GM19238 (cell line): ENCODE measurements around the gene ZNF714.
"Not testable (repeated sequence)": the region's sequence is repeated elsewhere in the genome, so short reads cannot be mapped to it uniquely, and the experiment has no call there.

Experiments used
- DNase-seq: peaks from one replicate; pipeline ENCODE4 v3.0.0; 2011; ENCODE audit warnings: low spot score; ENCODE audit not compliant: insufficient read length

Gene ZNF714

DNA sequence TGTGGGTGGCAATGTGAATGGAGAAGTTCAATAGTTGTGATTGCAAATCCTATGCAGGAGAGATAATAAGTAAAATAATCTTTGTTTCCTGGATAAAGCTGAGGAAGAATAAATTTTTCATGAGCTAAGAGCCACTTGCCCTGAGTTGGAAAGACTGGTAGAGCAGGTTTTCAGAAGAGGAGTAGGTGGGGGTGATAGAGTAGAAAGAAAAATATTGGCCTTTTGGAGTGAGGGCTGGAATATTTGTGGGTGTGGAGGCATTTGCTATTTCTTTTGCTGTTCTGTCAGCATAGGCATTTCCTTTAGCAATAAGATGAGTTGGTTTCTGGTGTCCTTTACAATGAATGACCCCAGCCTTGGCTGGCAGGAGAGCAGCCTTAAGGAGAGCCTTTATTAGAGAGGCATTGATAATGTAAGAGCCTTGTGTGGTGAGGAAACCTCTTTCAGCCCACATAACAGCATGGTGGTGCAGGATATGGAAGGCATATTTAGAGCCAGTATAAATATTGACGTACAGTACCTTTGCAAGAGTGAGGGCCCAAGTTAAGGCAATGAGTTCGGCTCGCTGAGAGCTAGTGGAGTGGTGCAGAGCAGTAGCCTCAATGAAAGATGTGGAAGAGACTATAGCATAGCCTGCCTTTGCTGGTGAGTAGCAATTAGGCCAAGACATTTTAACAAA lies 48.2 kb downstream of the ZNF714 start:
- DNase-seq: no peak

DNA sequence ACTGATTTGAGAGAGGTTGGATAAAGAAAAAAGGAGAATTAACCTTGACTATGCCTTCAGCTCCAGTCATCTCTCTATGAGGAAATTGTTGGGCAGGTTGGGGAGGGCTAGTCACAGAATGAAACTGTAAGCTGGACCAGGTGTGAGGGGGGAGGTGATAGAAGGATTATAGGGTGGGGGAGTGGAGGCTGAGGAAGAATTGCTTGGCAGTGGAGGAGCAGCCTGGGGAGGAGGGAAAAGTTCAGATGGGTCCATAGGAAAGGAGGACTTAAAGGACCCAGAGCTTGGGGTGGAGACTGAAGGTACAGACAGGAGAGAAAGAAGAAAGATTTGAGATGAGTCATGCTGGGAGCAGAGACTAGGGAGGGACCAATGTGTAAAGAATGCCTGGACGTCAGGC lies 51.6 kb downstream of the ZNF714 start:
- no peak for DNase-seq

DNA sequence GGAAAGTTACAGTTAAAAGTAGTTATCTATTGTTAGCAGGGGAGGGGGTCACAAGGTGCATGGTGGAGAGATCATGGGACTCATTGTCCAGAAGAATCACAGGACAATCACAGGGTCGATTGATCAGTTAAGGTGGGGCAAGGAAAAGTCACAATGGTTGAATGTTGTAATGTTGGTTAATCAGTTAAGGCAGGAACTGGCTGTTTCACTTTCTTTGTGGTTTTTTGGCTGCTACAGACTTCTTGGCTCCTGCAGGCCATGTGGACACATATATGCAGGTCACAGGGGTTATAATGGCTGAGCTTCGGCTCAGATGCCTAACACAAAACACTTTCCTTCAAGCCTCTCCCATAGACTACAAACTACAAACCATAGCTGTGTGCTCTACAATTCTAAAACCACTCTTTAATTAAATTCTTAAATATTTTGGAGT lies 52.9 kb downstream of the ZNF714 start:
- no peak for DNase-seq

DNA sequence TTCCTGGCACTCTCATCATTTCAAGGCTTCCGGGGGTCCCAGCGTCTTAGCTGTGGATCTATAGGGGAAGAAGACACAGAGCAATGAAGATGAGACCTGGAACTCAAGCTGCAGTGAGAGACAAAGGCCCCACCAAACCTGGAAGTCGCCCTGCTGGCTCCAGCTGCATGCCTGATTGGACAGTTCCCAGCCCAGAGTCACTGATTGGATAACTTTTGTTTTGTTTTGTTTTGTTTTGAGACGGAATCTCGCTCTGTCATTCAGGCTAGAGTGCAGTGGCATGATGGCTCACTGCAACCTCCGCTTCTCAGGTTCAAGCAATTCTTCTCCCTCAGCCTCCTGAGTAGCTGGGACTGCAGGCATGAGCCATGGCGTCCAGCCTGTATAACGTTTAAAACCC lies 53.4 kb downstream of the ZNF714 start:
- no peak for DNase-seq

DNA sequence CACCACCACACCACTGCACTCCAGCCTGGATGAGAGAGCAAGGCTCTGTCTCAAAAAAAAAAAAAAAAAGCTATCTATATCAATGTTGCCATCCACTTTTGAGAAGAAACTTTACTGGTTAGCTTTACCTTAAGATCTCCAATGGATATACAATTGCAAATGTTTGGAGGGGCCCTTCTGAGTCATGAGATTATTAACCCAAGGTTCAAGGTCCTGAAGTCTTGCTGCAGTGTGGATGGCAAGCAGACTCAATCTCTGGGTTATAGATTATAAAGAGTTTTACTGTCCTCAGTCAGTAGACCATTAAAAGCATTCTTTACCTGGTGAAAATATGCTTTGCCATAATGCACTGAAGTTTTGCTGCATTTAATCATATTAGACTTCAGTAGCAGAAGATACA lies 56.1 kb downstream of the ZNF714 start:
- DNase-seq: no peak

DNA sequence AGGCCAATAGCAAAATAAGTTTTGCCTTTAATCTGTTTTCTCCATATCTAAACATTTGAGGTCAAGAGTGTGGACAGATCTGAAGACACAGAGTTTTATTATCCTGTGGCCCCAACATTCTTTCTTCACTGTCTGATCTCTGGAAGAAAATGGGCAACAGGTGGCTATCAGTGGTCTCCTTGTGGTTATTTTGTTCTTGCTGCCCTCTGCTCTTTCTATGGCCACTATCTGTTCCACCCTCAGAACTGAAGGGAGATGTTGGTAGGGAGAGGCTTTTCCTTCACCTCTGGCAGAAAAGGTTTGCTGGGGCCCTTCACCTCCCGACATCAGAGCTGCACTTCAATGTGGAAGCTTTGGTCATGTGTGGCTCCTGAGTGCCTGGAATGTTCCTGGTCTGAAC lies 59.0 kb downstream of the ZNF714 start:
- not testable (repeated sequence) for DNase-seq

DNA sequence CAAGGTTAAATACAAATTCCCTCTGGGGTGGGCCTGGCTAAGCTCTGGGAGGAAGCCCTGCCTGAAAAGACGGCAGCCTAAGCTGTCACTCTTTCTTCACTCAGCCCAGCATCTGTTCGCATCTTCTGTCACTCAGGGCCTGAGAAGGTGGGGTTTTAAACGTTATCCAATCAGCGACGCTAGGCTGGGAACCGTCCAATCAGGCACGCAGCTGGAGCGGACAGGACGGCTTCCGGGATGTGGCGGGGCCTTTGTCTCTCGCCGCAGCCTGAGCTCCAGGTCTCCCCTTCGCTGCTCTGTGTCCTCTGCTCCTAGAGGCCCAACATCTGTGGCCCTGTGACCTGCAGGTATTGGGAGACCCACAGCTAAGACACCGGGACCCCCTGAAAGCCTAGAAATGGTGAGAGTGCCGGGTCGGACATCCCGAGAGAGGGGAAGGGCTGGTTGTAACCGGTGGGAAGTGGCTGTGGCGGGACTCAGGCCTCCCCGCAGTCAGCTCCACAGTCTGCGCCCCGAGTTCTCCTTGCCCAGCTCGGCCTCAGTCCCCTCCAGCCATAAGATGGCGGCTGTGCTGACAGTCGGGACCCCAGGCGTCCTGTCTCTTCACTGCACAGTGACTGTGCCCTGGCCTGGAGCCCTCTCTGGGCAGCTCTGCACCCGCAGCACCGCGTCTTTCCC lies 59.9 kb downstream of the ZNF714 start, which contains the start of gene ZNF431:
ZNF431 (plus strand) TSS at position 254 of the 678 bp plus-strand sequence; CDS start at position 398, 144 bp downstream.
- peak; percentile 58 for DNase-seq

- no peak for DNase-seq
Measured at GRCh38 chr19:21143428-21143827, 61.4 kb downstream of the ZNF714 start.

DNA sequence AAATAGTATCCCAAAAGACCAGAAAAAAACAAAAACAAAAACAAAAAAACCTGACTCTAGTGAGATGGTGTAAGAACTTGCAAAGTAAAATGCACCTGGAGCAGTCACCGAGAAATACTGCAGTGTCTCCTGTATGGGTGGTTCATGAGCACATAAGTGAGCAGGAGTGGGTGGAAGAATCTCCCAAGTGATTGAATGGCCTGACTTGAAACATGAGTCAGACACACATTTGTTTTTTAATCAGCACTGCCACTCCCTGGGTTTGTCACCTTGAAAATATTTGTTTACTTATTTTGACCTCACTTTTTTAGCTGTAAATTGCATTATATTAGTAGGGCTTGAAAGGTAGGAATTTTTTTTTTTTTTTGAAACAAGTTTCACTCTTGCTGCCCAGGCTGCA lies 61.9 kb downstream of the ZNF714 start:
- no peak for DNase-seq

DNA sequence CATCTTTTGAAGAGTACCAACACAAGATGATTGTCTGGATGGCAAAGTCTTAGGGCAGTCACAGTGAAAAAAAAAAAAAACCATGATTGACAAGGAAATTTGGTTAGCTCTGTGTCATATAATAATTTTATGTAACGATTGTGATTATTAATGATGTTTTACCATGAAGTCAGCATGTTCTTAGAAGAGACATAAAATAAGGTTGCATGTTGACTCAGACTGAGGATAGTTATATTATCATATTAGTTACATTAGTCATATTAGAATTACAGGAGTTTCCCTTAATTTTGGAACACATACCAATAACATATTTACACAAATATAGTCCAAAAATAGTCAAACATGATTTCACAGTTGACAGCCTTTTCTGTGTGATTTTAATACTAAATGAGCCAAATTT lies 65.5 kb downstream of the ZNF714 start:
- DNase-seq: no peak

- DNase-seq: no peak
Measured at GRCh38 chr19:21148681-21149080, 66.7 kb downstream of the ZNF714 start.

DNA sequence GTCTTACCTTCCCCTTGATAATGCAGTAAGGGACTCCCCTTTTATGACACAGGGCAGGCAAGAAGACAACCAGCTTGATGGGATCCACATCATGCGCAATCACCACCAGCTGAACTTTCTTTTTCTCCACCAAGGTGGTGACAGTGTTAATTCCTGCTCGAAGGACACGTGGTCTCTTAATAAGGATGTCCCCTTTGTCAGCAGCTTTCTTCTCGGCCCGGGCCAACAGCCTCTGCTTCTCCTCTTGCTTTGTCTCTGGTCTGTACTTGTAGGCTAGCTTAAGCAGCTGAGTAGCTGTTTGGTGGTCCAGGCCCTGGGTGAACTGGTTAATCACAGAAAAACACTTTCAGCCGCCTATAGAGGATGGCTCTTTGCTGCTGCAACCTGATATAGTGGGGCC lies 67.9 kb downstream of the ZNF714 start:
- DNase-seq: no peak

DNA sequence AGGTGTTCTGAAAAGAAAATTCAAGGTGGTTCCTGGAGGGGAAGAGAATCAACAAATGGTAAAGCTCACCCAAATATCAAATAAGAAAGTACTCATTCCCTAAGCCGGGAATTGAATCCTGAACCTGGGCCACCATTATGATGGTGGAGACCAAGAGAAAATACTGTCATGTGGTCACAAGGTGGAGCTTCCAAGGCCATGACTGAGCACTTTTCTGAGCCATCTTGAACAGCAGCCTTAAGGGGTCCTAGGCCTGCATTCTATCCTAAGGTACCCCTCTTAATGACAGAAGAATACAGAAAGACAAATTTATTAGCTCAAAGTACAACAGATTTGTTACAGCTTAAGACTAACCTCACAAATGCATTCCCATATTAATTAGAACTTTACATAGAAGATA lies 69.5 kb downstream of the ZNF714 start:
- DNase-seq: no peak

DNA sequence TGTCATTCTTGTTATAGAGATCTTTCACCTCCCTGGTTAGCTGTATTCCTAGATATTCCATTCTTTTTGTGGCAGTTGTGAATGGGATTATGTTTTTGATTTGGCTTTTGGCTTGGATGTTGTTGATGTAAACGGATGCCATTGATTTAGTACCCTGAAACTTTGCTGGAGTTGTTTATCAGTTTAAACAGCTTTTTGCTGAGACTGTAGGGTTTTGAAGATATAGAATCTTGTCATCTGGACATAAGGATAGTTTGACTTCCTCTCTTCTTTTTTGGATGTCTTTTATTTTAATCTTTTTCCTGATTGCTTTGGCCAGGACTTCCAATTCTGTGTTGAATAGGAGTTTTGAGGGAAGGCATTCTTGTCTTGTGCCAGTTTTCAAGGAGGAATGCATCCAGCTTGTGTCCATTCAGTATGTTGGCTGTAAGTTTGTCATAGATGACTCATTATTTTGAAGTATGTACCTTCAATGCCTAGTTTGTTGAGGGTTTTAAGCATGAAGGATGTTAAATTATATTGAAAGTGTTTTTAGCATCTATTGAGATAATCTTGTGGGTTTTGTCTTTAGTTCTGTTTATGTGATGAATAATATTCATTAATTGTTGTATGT lies 76.6 kb downstream of the ZNF714 start:
- DNase-seq: no peak

DNA sequence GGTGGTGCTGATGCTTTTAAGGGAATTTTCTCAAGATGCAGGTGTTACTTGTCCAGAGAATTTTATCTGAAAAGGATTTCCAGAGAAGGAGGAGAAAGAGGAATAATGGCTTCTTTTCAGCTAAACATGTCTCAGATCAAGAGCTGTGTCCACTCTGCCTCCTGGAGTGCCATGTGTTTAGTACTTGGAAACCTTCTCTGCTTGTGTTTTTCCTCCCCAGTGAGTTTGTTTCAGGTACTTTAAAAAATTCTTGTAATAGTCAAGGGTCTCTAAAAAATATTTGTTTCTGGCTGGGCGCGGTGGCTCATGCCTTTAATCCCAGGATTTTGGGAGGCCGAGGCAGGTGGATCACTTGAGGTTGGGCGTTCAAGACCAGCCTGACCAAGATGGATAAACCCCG lies 82.5 kb downstream of the ZNF714 start:
- DNase-seq: no peak

GRCh38 chr19:21166436-21166835 lies 84.4 kb downstream of the ZNF714 start:
- DNase-seq: no peak
